ENCODE measurements around the gene SMIM20. TPM values are rescaled to one million over a fixed set of nuclear protein-coding genes. Genes with fewer than 3 reads are reported as not detected.
A peak's percentile ranks its signal among the peaks of the same experiment; 100 is the strongest.

The SMIM20 gene
- total RNA-seq, 4 donors from 2014 or later: 26.5 to 44.2 (median 34.8) TPM

- WGBS, 2 donors (ENCODE audit: low coverage in 1 of 2): 35 to 42% methylated on average over 3 to 5 of the region's 5 CpGs
- Histone ChIP-seq H3K36me3 (no peaks in the 10 kb centered on the region), H3K27me3 (peaks cover 20% of the 10 kb centered on the region), H3K9me3 (no peaks in the 10 kb centered on the region), H3K4me1 (peaks cover 0 to 4% (median 0%) of the 10 kb centered on the region in 3 donors), H3K27ac (no peak overlapping the region), H3K4me3 (no peak overlapping the region)
- TF ChIP-seq POLR2A (IDR thresholded peaks at IDR 0.05): no peak
- TF ChIP-seq POLR2AphosphoS5 (IDR thresholded peaks at IDR 0.05): no peak
- no peak for TF ChIP-seq CTCF (IDR thresholded peaks at IDR 0.05)
- TF ChIP-seq EP300 (IDR thresholded peaks at IDR 0.05): no peak
- peak; percentile 48 for ATAC-seq
Observed at GRCh38 chr4:25953740-25954139, 39.7 kb downstream of the SMIM20 start.

DNA sequence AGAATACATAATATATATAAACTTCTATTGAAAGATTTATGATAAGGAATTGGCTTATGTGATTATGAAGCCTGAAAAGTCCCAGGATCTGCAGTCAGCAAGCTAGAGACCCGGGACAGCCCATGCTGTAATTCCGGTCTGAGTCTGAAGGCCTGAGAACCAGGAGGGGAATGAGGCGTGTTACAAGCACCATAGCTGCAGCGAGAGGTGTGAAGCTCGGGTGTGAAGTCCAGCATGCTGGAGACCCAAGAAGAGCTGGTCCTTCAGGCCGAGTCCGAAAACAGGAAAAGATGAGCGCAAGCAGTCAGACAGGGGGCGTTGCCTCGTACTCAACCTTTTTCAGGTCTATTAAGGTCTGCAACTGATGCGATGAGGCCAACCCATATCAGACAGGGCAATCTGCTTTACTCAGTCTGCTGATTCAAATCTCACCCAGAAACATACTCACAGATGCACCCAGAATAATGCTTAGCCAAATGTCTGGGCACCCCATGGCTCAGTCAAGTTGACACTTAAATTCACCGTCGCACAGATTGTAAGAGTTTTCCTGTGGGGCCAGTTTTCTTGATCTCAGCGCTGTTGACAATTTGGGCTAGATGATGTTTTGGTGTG, 40.4 kb downstream of the SMIM20 start:
- Histone ChIP-seq H3K4me3 (no peak overlapping the region), H3K9me3 (no peaks in the 10 kb centered on the region), H3K4me1 (peaks cover 0 to 4% (median 0%) of the 10 kb centered on the region in 3 donors), H3K27ac (no peak overlapping the region), H3K27me3 (peaks cover 20% of the 10 kb centered on the region), H3K36me3 (no peaks in the 10 kb centered on the region)
- no peak for TF ChIP-seq CTCF (IDR thresholded peaks at IDR 0.05)
- TF ChIP-seq EP300 (IDR thresholded peaks at IDR 0.05): no peak
- no peak for TF ChIP-seq POLR2AphosphoS5 (IDR thresholded peaks at IDR 0.05)
- no peak for TF ChIP-seq POLR2A (IDR thresholded peaks at IDR 0.05)
- WGBS, 2 donors (ENCODE audit: low coverage in 1 of 2): 71 to 73% methylated on average over 7 to 11 of the region's 14 CpGs
- no peak for ATAC-seq

- Histone ChIP-seq H3K4me3 (no peak overlapping the region), H3K27me3 (peaks cover 15% of the 10 kb centered on the region), H3K27ac (no peak overlapping the region), H3K36me3 (no peaks in the 10 kb centered on the region), H3K9me3 (no peaks in the 10 kb centered on the region), H3K4me1 (peaks cover 0 to 3% (median 0%) of the 10 kb centered on the region in 3 donors)
- 40 to 60% methylated on average over 1 to 3 of the region's 4 CpGs for WGBS, 2 donors (ENCODE audit: low coverage in 1 of 2)
- TF ChIP-seq EP300 (IDR thresholded peaks at IDR 0.05) (no peak), POLR2AphosphoS5 (IDR thresholded peaks at IDR 0.05) (no peak), CTCF (IDR thresholded peaks at IDR 0.05) (no peak), POLR2A (IDR thresholded peaks at IDR 0.05) (no peak)
- ATAC-seq: no peak
Observed at GRCh38 chr4:25955705-25956104, 41.7 kb downstream of the SMIM20 start.

GRCh38 chr4:25956260-25956659, 42.2 kb downstream of the SMIM20 start:
- ATAC-seq: no peak
- Histone ChIP-seq H3K4me3 (no peak overlapping the region), H3K36me3 (no peaks in the 10 kb centered on the region), H3K27me3 (peaks cover 14% of the 10 kb centered on the region), H3K9me3 (no peaks in the 10 kb centered on the region), H3K27ac (no peak overlapping the region), H3K4me1 (no peaks in the 10 kb centered on the region)
- TF ChIP-seq EP300 (IDR thresholded peaks at IDR 0.05) (no peak), POLR2AphosphoS5 (IDR thresholded peaks at IDR 0.05) (no peak), CTCF (IDR thresholded peaks at IDR 0.05) (no peak), POLR2A (IDR thresholded peaks at IDR 0.05) (no peak)
- WGBS, 2 donors (ENCODE audit: low coverage in 1 of 2): 86 to 88% methylated on average over 1 of the region's 1 CpG

GRCh38 chr4:25958110-25958509, 44.1 kb downstream of the SMIM20 start:
- no peak for ATAC-seq

More at GRCh38 chr4:25958110-25958509, 44.1 kb downstream of the SMIM20 start:
- TF ChIP-seq POLR2A (IDR thresholded peaks at IDR 0.05) (no peak), CTCF (IDR thresholded peaks at IDR 0.05) (no peak), POLR2AphosphoS5 (IDR thresholded peaks at IDR 0.05) (no peak), EP300 (IDR thresholded peaks at IDR 0.05) (no peak)
- WGBS, 2 donors (ENCODE audit: low coverage in 1 of 2): 65 to 90% methylated on average over 7 to 8 of the region's 8 CpGs
- Histone ChIP-seq H3K4me3 (no peak overlapping the region), H3K4me1 (no peaks in the 10 kb centered on the region), H3K27me3 (peaks cover 4% of the 10 kb centered on the region), H3K9me3 (no peaks in the 10 kb centered on the region), H3K36me3 (no peaks in the 10 kb centered on the region), H3K27ac (no peak overlapping the region)

Data from gastroesophageal sphincter (tissue), 4 donors.